Adrenal gland (tissue), 5 donors: ENCODE measurements around the gene BAG2.

ENCODE experiments used
- POLR2A ChIP-seq, 2 donors: fragments of 450-650 bp; IDR thresholded peaks; one replicate each; pipeline ENCODE4 v1.6.1; 2017; ENCODE audit warnings: antibody characterized with exemption in 2 of 2, mild to moderate bottlenecking in 2 of 2, moderate library complexity in 1 of 2
- TF ChIP-seq, protein P1 (sequence below), 6 experiments: fragments of 450-650 bp in 4 of 6; fragments of 200-600 bp in 2 of 6; sonication (generic) in 1 of 6; IDR thresholded peaks; 1 replicate in 5 of 6; 2 replicates in 1 of 6; pipeline versions ENCODE4 v1.5.1 to v1.8.0; 2016 to 2021; ENCODE audit warnings: antibody characterized with exemption in 6 of 6, mild to moderate bottlenecking in 2 of 6, moderate library complexity in 1 of 6
- donor health status: DM: no; HTN: no; CAD: no.

DNA sequence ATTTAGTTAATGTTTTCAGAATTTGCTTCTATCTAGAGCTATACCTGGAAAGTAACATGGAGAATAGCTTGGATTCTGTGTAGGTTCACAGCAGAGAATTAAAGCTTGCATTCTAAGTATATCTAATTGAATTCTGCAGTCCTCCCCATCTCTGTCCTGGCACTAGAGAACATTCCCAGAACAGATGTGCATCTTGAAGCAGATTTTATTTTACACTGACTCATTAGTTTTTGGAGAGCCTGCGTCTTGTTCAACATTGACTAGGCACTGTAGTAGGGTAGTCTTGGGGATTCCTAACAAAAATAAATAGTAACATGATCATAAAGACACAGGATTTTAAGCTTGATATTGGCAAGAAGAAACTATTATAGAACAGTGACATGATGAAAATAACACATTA lies 36.2 kb upstream of the BAG2 start:
- TF ChIP-seq, protein P1, sequence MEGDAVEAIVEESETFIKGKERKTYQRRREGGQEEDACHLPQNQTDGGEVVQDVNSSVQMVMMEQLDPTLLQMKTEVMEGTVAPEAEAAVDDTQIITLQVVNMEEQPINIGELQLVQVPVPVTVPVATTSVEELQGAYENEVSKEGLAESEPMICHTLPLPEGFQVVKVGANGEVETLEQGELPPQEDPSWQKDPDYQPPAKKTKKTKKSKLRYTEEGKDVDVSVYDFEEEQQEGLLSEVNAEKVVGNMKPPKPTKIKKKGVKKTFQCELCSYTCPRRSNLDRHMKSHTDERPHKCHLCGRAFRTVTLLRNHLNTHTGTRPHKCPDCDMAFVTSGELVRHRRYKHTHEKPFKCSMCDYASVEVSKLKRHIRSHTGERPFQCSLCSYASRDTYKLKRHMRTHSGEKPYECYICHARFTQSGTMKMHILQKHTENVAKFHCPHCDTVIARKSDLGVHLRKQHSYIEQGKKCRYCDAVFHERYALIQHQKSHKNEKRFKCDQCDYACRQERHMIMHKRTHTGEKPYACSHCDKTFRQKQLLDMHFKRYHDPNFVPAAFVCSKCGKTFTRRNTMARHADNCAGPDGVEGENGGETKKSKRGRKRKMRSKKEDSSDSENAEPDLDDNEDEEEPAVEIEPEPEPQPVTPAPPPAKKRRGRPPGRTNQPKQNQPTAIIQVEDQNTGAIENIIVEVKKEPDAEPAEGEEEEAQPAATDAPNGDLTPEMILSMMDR (IDR thresholded peaks at IDR 0.05): no peak
- TF ChIP-seq POLR2A (IDR thresholded peaks at IDR 0.05): no peak
